Measurements from ENCODE around the gene R3HDM4.

DNA sequence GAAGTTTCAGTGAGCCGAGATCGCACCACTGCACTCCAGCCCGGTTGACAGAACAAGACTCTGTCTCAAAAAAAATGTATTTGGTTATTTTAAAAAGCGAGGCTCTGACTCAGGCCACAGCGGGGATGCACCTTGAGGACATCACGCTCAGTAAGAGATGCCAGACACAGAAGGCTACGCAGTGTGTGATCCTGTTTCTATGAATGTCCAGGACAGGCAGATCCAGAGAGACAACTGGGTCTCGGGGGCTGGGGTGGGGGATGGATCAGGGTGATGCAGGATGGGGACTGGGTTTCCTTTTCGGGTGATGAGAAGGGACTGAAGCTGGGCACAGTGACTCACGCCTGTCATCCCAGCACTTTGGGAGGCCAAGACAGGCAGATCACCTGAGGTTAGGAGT, 25.4 kb downstream of the R3HDM4 start:
- TF ChIP-seq GATA2 (IDR thresholded peaks at IDR 0.05; ENCODE audit: low read depth, low read length) = no peak
- no peak for TF ChIP-seq GATA3 (IDR thresholded peaks at IDR 0.05; ENCODE audit: low read depth, low read length)

Data from SH-SY5Y (cell line).